ENCODE results near the gene AREG.

AREG gene

GRCh38 chr4:74433043-74433442 is 11.9 kb upstream of the AREG start:
- no peak for DNase-seq (ENCODE audit: low spot score)

DNA sequence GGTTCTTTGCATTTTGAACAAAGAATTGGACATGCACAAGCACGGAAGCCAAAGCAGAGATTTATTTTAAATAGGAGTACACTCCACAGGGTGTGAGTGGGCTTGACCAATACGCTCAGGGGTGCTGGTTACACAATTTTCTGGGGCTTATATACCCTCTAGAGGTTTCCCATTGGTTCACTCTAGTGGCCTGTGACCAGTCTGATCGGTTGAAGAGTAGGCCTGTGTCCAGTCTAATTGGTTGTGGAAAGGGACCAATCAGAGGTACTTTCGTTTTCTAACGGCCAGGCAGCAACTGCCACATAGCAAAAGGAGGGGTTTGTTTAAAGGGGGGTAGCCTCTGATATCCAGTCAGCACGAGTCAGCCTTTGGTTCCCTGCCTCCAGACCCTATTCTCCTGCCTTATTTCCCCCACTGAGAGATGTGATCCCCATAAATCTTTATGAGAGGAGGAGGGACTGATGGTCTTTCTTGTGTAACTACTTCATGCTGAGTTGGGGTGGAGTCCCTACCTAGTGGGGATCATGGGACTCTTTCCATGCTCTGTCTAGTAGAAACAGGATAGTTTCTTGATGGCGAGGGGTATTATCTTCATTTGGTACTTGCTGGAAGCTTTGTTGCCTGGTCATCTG is 11.3 kb upstream of the AREG start:
- no peak for DNase-seq (ENCODE audit: low spot score)

- DNase-seq (ENCODE audit: low spot score): no peak
Observed at GRCh38 chr4:74435296-74435695, 9.6 kb upstream of the AREG start.

DNA sequence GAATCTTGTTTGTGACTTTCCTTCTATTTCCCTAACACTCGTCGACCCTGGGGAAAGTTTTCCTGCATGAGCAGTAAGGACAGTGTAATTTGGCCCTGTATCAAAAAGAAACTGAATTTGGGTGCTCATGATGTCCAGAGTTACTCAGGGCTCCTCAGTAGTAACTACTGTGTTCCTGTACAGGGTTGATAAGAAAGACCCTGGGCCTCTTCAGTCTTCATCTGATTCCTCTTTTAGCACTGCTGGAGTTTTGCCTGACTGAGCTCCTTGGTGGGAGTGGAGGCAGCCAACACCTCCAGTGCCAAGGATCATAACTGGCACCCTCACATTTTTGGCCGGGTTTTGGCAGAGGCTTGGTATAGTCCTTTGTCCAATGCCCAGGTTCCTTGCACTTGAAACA is 7.1 kb upstream of the AREG start:
- DNase-seq (ENCODE audit: low spot score): no peak

DNA sequence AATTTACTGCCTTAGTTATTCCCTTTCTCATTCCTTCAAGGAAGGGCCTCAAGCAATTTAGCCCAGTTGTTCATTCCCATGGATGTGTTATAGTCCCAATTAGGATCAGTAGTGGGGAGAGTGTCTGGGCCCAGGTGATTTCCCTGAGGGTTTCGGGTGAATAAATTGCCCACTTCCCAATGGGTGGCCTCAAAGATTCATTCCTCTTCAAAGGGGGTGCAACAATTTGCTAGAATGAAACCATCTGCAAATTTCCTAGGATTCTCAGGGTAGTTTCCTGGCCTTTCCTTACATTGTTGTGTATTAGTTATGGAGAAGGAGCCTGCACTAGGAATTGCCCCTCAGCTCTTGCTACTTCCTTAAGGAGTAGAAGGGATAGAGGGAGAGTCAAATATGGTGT is 6.3 kb upstream of the AREG start:
- DNase-seq (ENCODE audit: low spot score): no peak

DNA sequence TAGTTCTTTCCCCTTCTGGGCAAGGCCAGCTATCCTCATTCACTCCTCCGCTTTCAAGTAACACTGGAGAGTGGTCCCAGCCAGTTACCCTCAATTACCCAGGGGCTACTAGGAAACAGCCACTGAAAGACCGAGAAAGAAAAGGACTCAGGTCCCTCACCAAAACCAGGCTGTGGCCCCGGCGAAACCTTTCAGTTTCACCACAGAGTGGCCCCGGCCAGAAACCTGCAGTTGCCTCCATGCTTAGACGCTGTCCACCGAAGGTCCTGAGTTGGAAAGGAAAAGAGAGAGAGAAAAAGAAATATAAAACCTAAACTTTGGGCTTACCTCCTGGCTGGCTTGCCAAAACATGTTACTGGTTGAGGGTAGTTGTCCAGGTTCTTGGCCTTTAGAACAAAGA is 5.0 kb upstream of the AREG start:
- DNase-seq (ENCODE audit: low spot score): no peak

- DNase-seq (ENCODE audit: low spot score): no peak
Observed at GRCh38 chr4:74440356-74440755, 4.6 kb upstream of the AREG start.

GRCh38 chr4:74441744-74442143 is 3.2 kb upstream of the AREG start:
- no peak for DNase-seq (ENCODE audit: low spot score)

GRCh38 chr4:74446193-74446868 is 1.4 kb downstream of the AREG start:
- DNase-seq (ENCODE audit: low spot score): no peak

DNA sequence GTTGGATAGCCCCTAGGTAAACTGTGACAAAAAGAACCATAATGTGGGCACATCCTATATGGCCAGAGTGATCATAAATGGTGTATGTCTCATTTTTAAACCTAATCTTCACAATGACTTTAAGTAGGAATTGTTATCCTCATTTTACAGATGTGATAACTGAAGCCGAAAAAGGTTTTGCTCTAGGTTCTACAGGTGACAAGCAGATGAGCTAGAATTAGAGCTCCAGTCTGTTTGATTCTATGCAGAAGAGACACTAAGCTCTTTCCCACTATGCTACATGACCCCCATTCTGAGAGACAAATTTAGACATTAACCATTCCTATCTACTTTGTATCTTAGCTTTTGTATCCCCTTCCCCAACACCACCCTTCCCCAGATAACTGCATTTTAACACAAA is 2.0 kb downstream of the AREG start:
- DNase-seq (ENCODE audit: low spot score): no peak

- DNase-seq (ENCODE audit: low spot score): no peak
Observed at GRCh38 chr4:74447636-74448233, 2.8 kb downstream of the AREG start.

- no peak for DNase-seq (ENCODE audit: low spot score)
Observed at GRCh38 chr4:74449571-74450297, 4.8 kb downstream of the AREG start.

GRCh38 chr4:74450298-74450683 is 5.4 kb downstream of the AREG start:
- no peak for DNase-seq (ENCODE audit: low spot score)

DNA sequence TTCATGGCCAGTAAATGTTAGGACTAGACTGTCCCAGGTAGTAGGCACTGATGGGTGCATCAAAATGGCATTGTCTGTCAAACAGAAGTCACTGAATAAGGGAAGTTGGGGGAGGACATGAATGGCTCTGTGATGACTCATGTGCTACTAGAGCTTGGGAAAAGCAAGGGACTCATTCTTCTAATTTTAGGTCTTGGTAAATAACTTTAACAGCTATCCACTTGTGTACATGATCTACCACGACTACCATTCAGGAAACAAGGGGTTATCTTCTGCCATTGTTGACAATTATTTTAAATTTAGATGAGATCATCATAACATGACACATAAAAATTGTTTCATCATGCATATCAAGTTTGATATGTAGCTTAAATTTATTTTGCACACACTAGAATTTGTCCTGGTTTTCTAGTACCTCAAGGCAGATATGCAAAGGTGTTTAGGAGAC is 6.3 kb downstream of the AREG start:
- DNase-seq (ENCODE audit: low spot score): no peak

DNA sequence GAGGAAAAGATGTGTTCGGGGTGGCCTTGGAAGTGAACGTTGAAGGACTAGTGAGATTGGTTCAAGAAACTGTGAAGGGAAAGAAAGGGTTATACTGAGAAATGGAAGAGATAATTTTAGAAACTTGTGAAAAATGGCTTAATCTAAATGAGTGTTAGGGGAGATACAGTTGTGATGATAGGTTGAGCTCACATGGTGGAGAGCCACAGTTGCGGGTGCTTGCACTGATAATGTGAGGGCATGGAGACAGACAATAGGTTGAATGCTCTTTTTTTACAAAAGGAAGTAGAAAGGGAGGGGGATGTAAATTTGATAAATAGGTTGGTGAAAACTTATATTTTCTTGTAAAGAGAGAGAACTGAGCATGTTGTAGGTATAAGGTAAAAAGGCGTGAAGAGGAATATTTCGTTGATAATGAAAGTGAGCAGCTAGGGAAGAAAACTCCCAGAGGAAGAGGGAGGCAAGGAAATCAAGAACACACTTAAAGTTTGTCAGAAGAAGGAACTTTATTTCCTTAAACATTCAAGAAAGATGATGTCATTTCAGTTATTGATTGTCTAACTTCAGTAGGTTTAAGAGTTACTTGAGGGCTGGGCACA is 8.2 kb downstream of the AREG start:
- DNase-seq (ENCODE audit: low spot score): no peak

- no peak for DNase-seq (ENCODE audit: low spot score)
Observed at GRCh38 chr4:74453829-74454742, 9.2 kb downstream of the AREG start.

GRCh38 chr4:74455361-74456055 is 10.6 kb downstream of the AREG start:
- DNase-seq (ENCODE audit: low spot score): no peak

DNA sequence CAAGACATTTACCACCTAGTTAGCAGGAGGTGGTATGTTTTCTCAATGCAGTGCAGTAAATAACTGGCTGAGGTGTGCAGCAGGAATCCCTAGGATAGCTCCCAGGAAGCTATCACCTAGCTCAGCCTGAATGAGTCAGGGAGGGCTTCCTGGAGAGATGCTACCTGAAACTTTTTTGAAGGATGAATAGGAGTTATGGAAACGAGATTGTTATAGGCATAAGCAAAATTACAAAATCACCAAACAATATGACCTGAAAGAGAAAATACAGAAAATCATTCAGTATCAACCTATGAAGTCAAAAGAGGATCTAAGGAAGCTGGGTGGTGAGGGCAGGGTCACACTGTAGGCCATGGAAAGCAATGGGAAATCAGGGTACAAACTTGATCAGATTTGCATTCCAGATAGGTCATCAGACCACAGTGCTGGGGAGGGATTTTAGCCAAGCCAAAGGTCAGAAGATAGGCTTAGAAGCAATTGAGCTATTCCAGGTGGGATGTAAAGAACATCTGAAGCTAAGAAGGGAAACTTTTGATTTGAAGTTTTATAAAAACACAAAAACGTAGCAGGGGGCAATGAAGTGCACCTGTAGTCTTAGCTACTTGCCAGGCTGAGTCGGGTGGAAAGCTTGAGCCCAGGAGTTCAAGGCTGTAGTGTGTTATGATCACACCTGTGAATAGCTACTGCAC is 11.3 kb downstream of the AREG start:
- no peak for DNase-seq (ENCODE audit: low spot score)

DNA sequence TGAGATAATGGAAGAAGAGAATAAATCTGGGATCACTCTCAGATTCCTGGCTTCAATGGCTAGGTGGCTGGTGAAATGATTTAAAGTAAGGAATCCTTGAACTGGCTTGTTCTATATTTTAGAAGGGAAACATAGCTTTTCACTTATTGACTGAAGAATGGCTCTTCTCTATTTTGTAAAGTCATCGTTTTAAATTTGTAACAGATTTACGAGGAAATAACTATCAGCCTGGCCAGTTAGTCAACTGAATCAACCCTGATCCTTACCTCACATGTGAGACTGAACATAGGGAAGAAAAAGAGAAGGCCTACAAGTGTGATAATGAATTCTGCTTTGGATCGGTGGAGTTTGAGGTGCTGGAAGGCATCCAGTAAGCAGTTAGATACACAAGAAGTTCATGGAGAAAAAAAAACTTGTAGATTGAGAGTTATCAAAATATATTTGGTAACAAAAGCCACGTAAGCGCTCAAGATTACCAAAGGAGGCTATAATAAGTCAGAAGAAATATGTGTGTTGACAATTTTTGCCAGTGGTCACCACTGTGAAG is 12.0 kb downstream of the AREG start:
- DNase-seq (ENCODE audit: low spot score): no peak

DNA sequence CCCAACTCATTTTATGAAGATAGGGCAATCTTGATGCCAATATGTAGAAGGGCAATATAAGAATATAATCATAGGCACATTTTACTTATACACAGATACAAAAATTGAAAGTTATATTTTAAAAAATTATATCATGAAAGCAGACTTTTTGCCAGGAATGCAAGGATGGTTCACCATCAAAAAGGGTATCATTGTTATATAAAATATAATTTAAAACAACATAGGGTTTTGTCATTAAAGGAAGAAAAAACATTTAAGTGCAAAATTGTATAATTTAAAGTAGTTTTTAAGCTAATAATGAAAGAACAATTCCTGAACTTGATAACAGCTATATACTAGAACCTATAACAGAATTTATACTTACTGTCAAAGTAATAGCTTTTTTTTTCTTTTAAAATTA is 15.9 kb downstream of the AREG start:
- no peak for DNase-seq (ENCODE audit: low spot score)

Data from globus pallidus (tissue), 1 donor.